T-cell (primary cell): ENCODE results near the gene CD7. TPM values are rescaled to one million over a fixed set of nuclear protein-coding genes. Genes with fewer than 3 reads are reported as not detected.

Experiments used
- ATAC-seq, 4 experiments: fragments of 200-7000 bp in 3 of 4; fragments of 150-1000 bp in 1 of 4; cut with Tn5 transposase; replicated peaks in 1 of 4; 1 replicate in 3 of 4; 2 replicates in 1 of 4; pipeline ENCODE4 v1.10.0; 2021; ENCODE audit warnings: moderate library complexity in 3 of 4, mild to moderate bottlenecking in 2 of 4, moderate number of reproducible peaks in 1 of 4
- CTCF ChIA-PET, 2 donors: fragments of 300-600 bp; sonication (Branson Sonifier 250); formaldehyde crosslinking; loops; one replicate each; lab custom pipeline; 2022; ENCODE audit warnings: antibody characterized with exemption in 2 of 2; lab: Charles Lee
- POLR2A ChIA-PET, 2 donors: fragments of 300-600 bp; sonication (Branson Sonifier 250); formaldehyde crosslinking; loops; one replicate each; lab custom pipeline; 2022; ENCODE audit warnings: antibody characterized with exemption in 2 of 2; lab: Charles Lee
- DNase-seq, 35 experiments: peaks; one replicate each; pipeline versions ENCODE4 v3.0.0 to v3.0.0-alpha.2; 2013 to 2023
- H3K27ac ChIP-seq: one replicate; pipeline ENCODE4 v1.5.1; 2013; ENCODE audit warnings: low read length
- H3K27me3 ChIP-seq, 2 experiments: replicated peaks in 1 of 2; 1 replicate in 1 of 2; 2 replicates in 1 of 2; pipeline versions ENCODE4 v1.6.1 to v1.7.0; 2013; ENCODE audit warnings: low read length in 1 of 2, mixed read lengths in 1 of 2; ENCODE audit not compliant: control insufficient read depth in 2 of 2, insufficient read depth in 2 of 2; ENCODE audit errors: extremely low read depth in 1 of 2
- H3K36me3 ChIP-seq, 2 donors: 1 replicate in 1 of 2; 2 replicates in 1 of 2; pipeline versions ENCODE4 v1.6.1 to v1.7.0; 2013; ENCODE audit warnings: low read length in 1 of 2; ENCODE audit not compliant: control insufficient read depth in 2 of 2, insufficient read depth in 1 of 2; ENCODE audit errors: extremely low read depth in 1 of 2
- H3K4me1 ChIP-seq, 2 experiments: 1 replicate in 1 of 2; 2 replicates in 1 of 2; pipeline versions ENCODE4 v1.6.1 to v1.7.0; 2013; ENCODE audit warnings: low read length in 2 of 2, mixed read lengths in 1 of 2; ENCODE audit not compliant: insufficient read depth in 2 of 2, control insufficient read depth in 1 of 2; ENCODE audit errors: extremely low read depth in 1 of 2
- H3K4me3 ChIP-seq, 2 donors: 1 replicate in 1 of 2; 2 replicates in 1 of 2; pipeline versions ENCODE4 v1.5.1 to v1.7.0; 2013; ENCODE audit warnings: mild to moderate bottlenecking in 2 of 2, low read length in 1 of 2, moderate library complexity in 1 of 2; ENCODE audit not compliant: control insufficient read depth in 1 of 2; ENCODE audit errors: extremely low read depth in 1 of 2
- H3K9me3 ChIP-seq: 2 replicates; pipeline ENCODE4 v1.7.0; 2013
- H3K27ac Mint-ChIP-seq, 2 donors: one replicate each; pipeline ENCODE4 v1.8.0; 2020 to 2021; ENCODE audit warnings: mild to moderate bottlenecking in 2 of 2, mixed read lengths in 2 of 2
- H3K27me3 Mint-ChIP-seq, 2 donors: one replicate each; pipeline ENCODE4 v1.8.0; 2021 to 2022; ENCODE audit warnings: mixed read lengths in 2 of 2
- H3K36me3 Mint-ChIP-seq: one replicate; pipeline ENCODE4 v1.8.0; 2021; ENCODE audit warnings: mixed read lengths
- H3K4me1 Mint-ChIP-seq, 3 donors: one replicate each; pipeline ENCODE4 v1.8.0; 2020 to 2022; ENCODE audit warnings: mixed read lengths in 3 of 3, mild to moderate bottlenecking in 1 of 3
- H3K4me3 Mint-ChIP-seq, 3 donors: one replicate each; pipeline ENCODE4 v1.8.0; 2020 to 2022; ENCODE audit warnings: mild to moderate bottlenecking in 3 of 3, mixed read lengths in 3 of 3, moderate library complexity in 3 of 3
- H3K9me3 Mint-ChIP-seq, 3 donors: one replicate each; pipeline ENCODE4 v1.8.0; 2020 to 2022; ENCODE audit warnings: mixed read lengths in 3 of 3
- WGBS: methylation state at CpG from one replicate; pipeline ENCODE4 v1.1.5; 2013; ENCODE audit warnings: missing lambda C conversion rate; ENCODE audit not compliant: insufficient coverage; 5-methylcytosine and 5-hydroxymethylcytosine counted together
- total RNA-seq, 35 experiments: library from RNA in 6 of 35; stranded (reverse) in 6 of 35; fragments of 120-200 nt in 1 of 35; gene quantifications; one replicate each; pipeline versions ENCODE4 v1.2.1 to v1.2.4 and lab custom pipeline; 2013 to 2026

The CD7 gene
- total RNA-seq, 5 donors from 2014 or later (not counting 1 experiment from before 2014, with no cell fraction given) = 104 to 265 (median 135) TPM

GRCh38 chr17:82277851-82278250, 39.6 kb downstream of the CD7 start:
- peaks cover 8 to 20% (median 9%) of the 10 kb centered on the region in 3 donors for H3K4me1 Mint-ChIP-seq
- ChIA-PET CTCF (no interaction called here), POLR2A (no interaction called here)
- H3K27me3 Mint-ChIP-seq = no peaks in the 10 kb centered on the region
- Histone ChIP-seq H3K27me3 (peaks cover 0 to 17% of the 10 kb centered on the region in 2 experiments), H3K27ac (no peak overlapping the region), H3K36me3 (no peaks in the 10 kb centered on the region), H3K4me1 (peaks cover 0 to 35% of the 10 kb centered on the region in 2 experiments), H3K4me3 (no peak overlapping the region), H3K9me3 (no peaks in the 10 kb centered on the region)
- no peak overlapping the region for H3K27ac Mint-ChIP-seq
- WGBS = 93% methylated on average over 9 of the region's 12 CpGs
- no peaks in the 10 kb centered on the region for H3K36me3 Mint-ChIP-seq
- H3K4me3 Mint-ChIP-seq = no peak overlapping the region
- no peaks in the 10 kb centered on the region for H3K9me3 Mint-ChIP-seq
- DNase-seq (no peak), ATAC-seq (no peak)

GRCh38 chr17:82276938-82277337, 40.5 kb downstream of the CD7 start:
- ATAC-seq = no peak
- POLR2A ChIA-PET = interaction anchor here in 1 of 2 donors (0.7 kb wide), 1 partner anchor 49 kb away, joined by 3 read pairs; no protein-coding TSS in a partner anchor

GRCh38 chr17:82275326-82275725, 42.1 kb downstream of the CD7 start:
- Histone ChIP-seq H3K9me3 (no peaks in the 10 kb centered on the region), H3K36me3 (peaks cover 4 to 14% of the 10 kb centered on the region in 2 donors), H3K4me1 (peaks cover 9 to 34% of the 10 kb centered on the region in 2 experiments), H3K4me3 (no peak overlapping the region), H3K27ac (no peak overlapping the region), H3K27me3 (peaks cover 0 to 11% of the 10 kb centered on the region in 2 experiments)
- ChIA-PET CTCF (no interaction called here), POLR2A (no interaction called here)
- Mint-ChIP-seq H3K27ac (peak overlapping the region in 1 of 2 donors; percentile 39), H3K27me3 (no peaks in the 10 kb centered on the region), H3K4me3 (no peak overlapping the region), H3K36me3 (peaks cover 11% of the 10 kb centered on the region), H3K4me1 (peaks cover 24 to 29% (median 25%) of the 10 kb centered on the region in 3 donors), H3K9me3 (no peaks in the 10 kb centered on the region)
- no peak for DNase-seq
- ATAC-seq = no peak
- 91% methylated on average over 8 of the region's 14 CpGs for WGBS

More at GRCh38 chr17:82276938-82277337, 40.5 kb downstream of the CD7 start:
- H3K9me3 Mint-ChIP-seq = no peaks in the 10 kb centered on the region
- WGBS = 92% methylated on average over 2 of the region's 5 CpGs
- H3K4me3 ChIP-seq = no peak overlapping the region
- H3K4me3 Mint-ChIP-seq = no peak overlapping the region
- H3K27me3 ChIP-seq = peaks cover 0 to 11% of the 10 kb centered on the region in 2 experiments
- DNase-seq = no peak
- CTCF ChIA-PET = no interaction called here
- no peaks in the 10 kb centered on the region for H3K36me3 ChIP-seq
- peaks cover 3 to 33% of the 10 kb centered on the region in 2 experiments for H3K4me1 ChIP-seq
- H3K27ac ChIP-seq = no peak overlapping the region
- H3K36me3 Mint-ChIP-seq = peaks cover 5% of the 10 kb centered on the region
- H3K27ac Mint-ChIP-seq = no peak overlapping the region
- no peaks in the 10 kb centered on the region for H3K9me3 ChIP-seq
- no peaks in the 10 kb centered on the region for H3K27me3 Mint-ChIP-seq
- H3K4me1 Mint-ChIP-seq = peaks cover 15 to 26% (median 16%) of the 10 kb centered on the region in 3 donors

- ChIA-PET CTCF (interaction anchor here in 1 of 2 donors (1.5 kb wide), 1 partner anchor 24 kb away, joined by 4 read pairs; no protein-coding TSS in a partner anchor), POLR2A (no interaction called here)
- H3K4me1 Mint-ChIP-seq = peaks cover 34 to 39% (median 34%) of the 10 kb centered on the region in 3 donors
- H3K27ac ChIP-seq = no peak overlapping the region
- peak overlapping the region in 1 of 2 donors; percentile 65 for H3K4me3 ChIP-seq
- H3K9me3 Mint-ChIP-seq = no peaks in the 10 kb centered on the region
- peak overlapping the region; percentile 39 to 95 (median 87) for H3K4me3 Mint-ChIP-seq
- DNase-seq = no peak
- peaks cover 4 to 24% of the 10 kb centered on the region in 2 donors for H3K36me3 ChIP-seq
- H3K9me3 ChIP-seq = no peaks in the 10 kb centered on the region
- peaks cover 0 to 11% of the 10 kb centered on the region in 2 experiments for H3K27me3 ChIP-seq
- peak overlapping the region; percentile 15 to 55 for H3K27ac Mint-ChIP-seq
- H3K4me1 ChIP-seq = peaks cover 9 to 43% of the 10 kb centered on the region in 2 experiments
- no peaks in the 10 kb centered on the region for H3K27me3 Mint-ChIP-seq
- WGBS = 83% methylated on average over 17 of the region's 27 CpGs
- peaks cover 18% of the 10 kb centered on the region for H3K36me3 Mint-ChIP-seq
- ATAC-seq = no peak
Measured at GRCh38 chr17:82274134-82275020, 43.0 kb downstream of the CD7 start.

- peak within 1 kb of the TSS; percentile 65 to 68 for H3K4me3 ChIP-seq
- CTCF ChIA-PET = interaction anchor here (0.7 to 1.5 kb wide), 3 partner anchors 24 to 37 kb away, joined by 3 to 4 read pairs (median 4); no protein-coding TSS in a partner anchor
- WGBS = 6% methylated on average over 70 of the region's 80 CpGs
- H3K27me3 ChIP-seq = peaks cover 0 to 11% of the 10 kb centered on the region in 2 experiments
- peaks cover 42 to 47% (median 43%) of the 10 kb centered on the region in 3 donors for H3K4me1 Mint-ChIP-seq
- no peaks in the 10 kb centered on the region for H3K27me3 Mint-ChIP-seq
- peaks cover 4 to 30% of the 10 kb centered on the region in 2 donors for H3K36me3 ChIP-seq
- H3K9me3 Mint-ChIP-seq = no peaks in the 10 kb centered on the region
- H3K4me1 ChIP-seq = peaks cover 11 to 52% of the 10 kb centered on the region in 2 experiments
- ATAC-seq = peak; percentile 85 to 92 (median 88)
- POLR2A ChIA-PET = no interaction called here
- peak; percentile 70 to 96 (median 87) for DNase-seq
- H3K4me3 Mint-ChIP-seq = peak within 1 kb of the TSS; percentile 87 to 97 (median 95)
- peak within 1 kb of the TSS; percentile 75 for H3K27ac ChIP-seq
- H3K36me3 Mint-ChIP-seq = peaks cover 21% of the 10 kb centered on the region
- H3K27ac Mint-ChIP-seq = peak within 1 kb of the TSS; percentile 97
- H3K9me3 ChIP-seq = no peaks in the 10 kb centered on the region
Measured at GRCh38 chr17:82273327-82274133, 43.9 kb downstream of the CD7 start, which contains the start of gene CSNK1D. TSS of gene CSNK1D (minus strand) at chr17:82273700. CDS start at chr17:82273381, 319 bp downstream.
